Prostate gland (tissue), 2 donors: ENCODE data around the gene NEU4. TPM values are rescaled to one million over a fixed set of nuclear protein-coding genes. Genes with fewer than 3 reads are reported as not detected.

ENCODE experiments used
- DNase-seq: peaks from one replicate; pipeline ENCODE4 v3.0.0-alpha.2; 2019; ENCODE audit warnings: low spot score
- H3K27ac ChIP-seq, 2 donors: fragments of 200-600 bp; sonication (generic); 2 replicates each; pipeline ENCODE4 v1.5.1; 2017 to 2019
- H3K27me3 ChIP-seq: fragments of 200-600 bp; sonication (generic); replicated peaks from 2 replicates; pipeline ENCODE4 v1.5.1; 2019; ENCODE audit not compliant: insufficient read depth
- H3K36me3 ChIP-seq, 2 donors: fragments of 200-600 bp; sonication (generic); 1 replicate in 1 of 2; 2 replicates in 1 of 2; pipeline versions ENCODE4 v1.5.1 to v1.8.1; 2017 to 2019
- H3K4me1 ChIP-seq: fragments of 200-600 bp; sonication (generic); replicated peaks from 2 replicates; pipeline ENCODE4 v1.5.1; 2019
- H3K4me3 ChIP-seq, 2 donors: fragments of 200-600 bp; sonication (generic); 2 replicates each; pipeline ENCODE4 v1.5.1; 2017 to 2019
- H3K9me3 ChIP-seq: fragments of 200-600 bp; sonication (generic); 2 replicates; pipeline ENCODE4 v1.5.1; 2017
- CTCF ChIP-seq, 4 experiments: fragments of 200-600 bp in 2 of 4; fragments of 450-650 bp in 2 of 4; sonication (generic) in 2 of 4; IDR thresholded peaks; 1 replicate in 3 of 4; 2 replicates in 1 of 4; pipeline ENCODE4 v1.5.1; 2016 to 2019; ENCODE audit warnings: antibody characterized with exemption in 4 of 4, mild to moderate bottlenecking in 2 of 4, moderate library complexity in 2 of 4
- POLR2A ChIP-seq: fragments of 450-650 bp; IDR thresholded peaks from one replicate; pipeline ENCODE4 v1.6.1; 2016; ENCODE audit warnings: antibody characterized with exemption, mild to moderate bottlenecking
- POLR2AphosphoS5 ChIP-seq: sonication (generic); formaldehyde crosslinking; IDR thresholded peaks from one replicate; pipeline ENCODE4 v1.6.1; 2017; ENCODE audit warnings: antibody characterized with exemption
- WGBS: methylation state at CpG from one replicate; pipeline ENCODE4 v1.1.5; 2018; 5-methylcytosine and 5-hydroxymethylcytosine counted together
- intact Hi-C: fragments of 100-400 bp; cut with DNase I; formaldehyde crosslinking; loops from one replicate; pipeline ENCODE4 v1.14.2; 2022
- total RNA-seq, 2 donors: library from RNA; depleted of rRNA; stranded (reverse); fragments of >200 nt; gene quantifications; one replicate each; pipeline ENCODE4 v1.1.0, GENCODE V29; 2016

Gene NEU4
- total RNA-seq, 2 donors from 2014 or later, result 0.62 TPM; not detected in 1

GRCh38 chr2:241855888-241856422 lies 47.0 kb downstream of the NEU4 start:
- peaks cover 7% of the 10 kb centered on the region for H3K4me1 ChIP-seq

GRCh38 chr2:241857041-241857541 lies 48.1 kb downstream of the NEU4 start:
- no peak for DNase-seq
- H3K9me3 ChIP-seq, result no peaks in the 10 kb centered on the region
- H3K4me1 ChIP-seq, result peaks cover 7% of the 10 kb centered on the region
- no peak overlapping the region for H3K27ac ChIP-seq
- H3K4me3 ChIP-seq, result no peak overlapping the region
- no peaks in the 10 kb centered on the region for H3K36me3 ChIP-seq
- WGBS, result 88% methylated on average over 28 of the region's 28 CpGs
- TF ChIP-seq POLR2AphosphoS5, result no peak
- TF ChIP-seq POLR2A, result no peak
- TF ChIP-seq CTCF (IDR thresholded peaks at IDR 0.05), result no peak
- intact Hi-C loops, result no loop called here
- no peaks in the 10 kb centered on the region for H3K27me3 ChIP-seq

More at GRCh38 chr2:241855888-241856422, 47.0 kb downstream of the NEU4 start:
- Histone ChIP-seq H3K27ac (no peak overlapping the region), H3K4me3 (no peak overlapping the region), H3K36me3 (no peaks in the 10 kb centered on the region), H3K9me3 (no peaks in the 10 kb centered on the region), H3K27me3 (no peaks in the 10 kb centered on the region)
- intact Hi-C loops, result no loop called here
- no peak for DNase-seq
- TF ChIP-seq POLR2A (no peak), POLR2AphosphoS5 (no peak), CTCF (IDR thresholded peaks at IDR 0.05) (no peak)
- WGBS, result 91% methylated on average over 20 of the region's 20 CpGs

- no peaks in the 10 kb centered on the region for H3K36me3 ChIP-seq
- no peak overlapping the region for H3K4me3 ChIP-seq
- H3K27ac ChIP-seq, result no peak overlapping the region
- 92% methylated on average over 13 of the region's 18 CpGs for WGBS
- TF ChIP-seq POLR2A (no peak), CTCF (IDR thresholded peaks at IDR 0.05) (no peak), POLR2AphosphoS5 (no peak)
- no peaks in the 10 kb centered on the region for H3K9me3 ChIP-seq
- no peaks in the 10 kb centered on the region for H3K27me3 ChIP-seq
- peaks cover 7% of the 10 kb centered on the region for H3K4me1 ChIP-seq
- intact Hi-C loops, result no loop called here
- DNase-seq, result no peak
Observed at GRCh38 chr2:241857572-241858121, 48.7 kb downstream of the NEU4 start.

GRCh38 chr2:241858206-241859016 lies 49.4 kb downstream of the NEU4 start, which contains the start of gene PDCD1:
Gene PDCD1, minus strand, starts transcription at chr2:241858894. Its CDS starts 56 bp downstream, at chr2:241858838.
- Histone ChIP-seq H3K4me1 (peaks cover 7% of the 10 kb centered on the region), H3K27me3 (no peaks in the 10 kb centered on the region), H3K4me3 (no peak within 1 kb of the TSS), H3K9me3 (no peaks in the 10 kb centered on the region), H3K27ac (peak within 1 kb of the TSS; percentile 65 to 67), H3K36me3 (no peaks in the 10 kb centered on the region)
- 56% methylated on average over 25 of the region's 28 CpGs for WGBS
- no peak for DNase-seq
- no peak for TF ChIP-seq POLR2A
- TF ChIP-seq POLR2AphosphoS5, result no peak
- no peak for TF ChIP-seq CTCF (IDR thresholded peaks at IDR 0.05)
- intact Hi-C loops, result no loop called here
